ENCODE data around the gene SCAANT1.

Gene SCAANT1

GRCh38 chr3:63955036-63955650, 43.0 kb upstream of the SCAANT1 start:
- peaks cover 27% of the 10 kb centered on the region for H3K4me1 Mint-ChIP-seq

GRCh38 chr3:63954182-63954581, 42.0 kb upstream of the SCAANT1 start:
- Mint-ChIP-seq H3K9me3 (no peaks in the 10 kb centered on the region), H3K4me1 (peaks cover 24% of the 10 kb centered on the region), H3K27ac (peak overlapping the region in 1 of 3 experiments; percentile 52), H3K36me3 (ENCODE audit: low read depth) (peaks cover 13% of the 10 kb centered on the region), H3K27me3 (ENCODE audit: low read depth) (no peaks in the 10 kb centered on the region), H3K4me3 (no peak overlapping the region)
- TF ChIP-seq, protein P1, sequence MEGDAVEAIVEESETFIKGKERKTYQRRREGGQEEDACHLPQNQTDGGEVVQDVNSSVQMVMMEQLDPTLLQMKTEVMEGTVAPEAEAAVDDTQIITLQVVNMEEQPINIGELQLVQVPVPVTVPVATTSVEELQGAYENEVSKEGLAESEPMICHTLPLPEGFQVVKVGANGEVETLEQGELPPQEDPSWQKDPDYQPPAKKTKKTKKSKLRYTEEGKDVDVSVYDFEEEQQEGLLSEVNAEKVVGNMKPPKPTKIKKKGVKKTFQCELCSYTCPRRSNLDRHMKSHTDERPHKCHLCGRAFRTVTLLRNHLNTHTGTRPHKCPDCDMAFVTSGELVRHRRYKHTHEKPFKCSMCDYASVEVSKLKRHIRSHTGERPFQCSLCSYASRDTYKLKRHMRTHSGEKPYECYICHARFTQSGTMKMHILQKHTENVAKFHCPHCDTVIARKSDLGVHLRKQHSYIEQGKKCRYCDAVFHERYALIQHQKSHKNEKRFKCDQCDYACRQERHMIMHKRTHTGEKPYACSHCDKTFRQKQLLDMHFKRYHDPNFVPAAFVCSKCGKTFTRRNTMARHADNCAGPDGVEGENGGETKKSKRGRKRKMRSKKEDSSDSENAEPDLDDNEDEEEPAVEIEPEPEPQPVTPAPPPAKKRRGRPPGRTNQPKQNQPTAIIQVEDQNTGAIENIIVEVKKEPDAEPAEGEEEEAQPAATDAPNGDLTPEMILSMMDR (IDR thresholded peaks at IDR 0.05; ENCODE audit: unreplicated experiment in 3 of 3) = no peak

More at GRCh38 chr3:63955036-63955650, 43.0 kb upstream of the SCAANT1 start:
- Mint-ChIP-seq H3K9me3 (no peaks in the 10 kb centered on the region), H3K27ac (peak overlapping the region; percentile 41 to 75 (median 68)), H3K4me3 (no peak overlapping the region), H3K27me3 (ENCODE audit: low read depth) (no peaks in the 10 kb centered on the region), H3K36me3 (ENCODE audit: low read depth) (peaks cover 13% of the 10 kb centered on the region)
- TF ChIP-seq, protein P1 (IDR thresholded peaks at IDR 0.05; ENCODE audit: unreplicated experiment in 3 of 3) = no peak

DNA sequence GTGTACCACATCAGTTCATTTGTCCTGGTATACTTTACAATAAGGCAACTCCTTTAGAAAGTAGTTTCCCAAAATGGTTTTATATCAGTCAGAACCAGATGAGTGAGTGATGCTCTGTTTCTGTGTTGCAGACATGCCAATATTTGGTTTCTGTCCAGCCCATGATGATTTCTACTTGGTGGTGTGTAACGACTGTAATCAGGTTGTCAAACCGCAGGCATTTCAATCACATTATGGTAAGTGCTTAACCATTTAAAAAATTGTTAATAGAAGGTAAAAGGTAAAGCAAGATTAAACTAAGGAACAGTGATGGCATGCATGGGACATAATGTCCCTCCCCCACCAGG, 40.0 kb upstream of the SCAANT1 start:
- Mint-ChIP-seq H3K4me1 (peaks cover 30% of the 10 kb centered on the region), H3K27me3 (ENCODE audit: low read depth) (no peaks in the 10 kb centered on the region), H3K36me3 (ENCODE audit: low read depth) (peaks cover 13% of the 10 kb centered on the region), H3K4me3 (no peak overlapping the region), H3K9me3 (no peaks in the 10 kb centered on the region), H3K27ac (no peak overlapping the region)
- TF ChIP-seq, protein P1 (IDR thresholded peaks at IDR 0.05; ENCODE audit: unreplicated experiment in 3 of 3) = no peak

GRCh38 chr3:63951492-63952247, 39.5 kb upstream of the SCAANT1 start:
- H3K4me3 Mint-ChIP-seq = no peak overlapping the region
- H3K27ac Mint-ChIP-seq = no peak overlapping the region
- no peaks in the 10 kb centered on the region for H3K9me3 Mint-ChIP-seq
- H3K27me3 Mint-ChIP-seq (ENCODE audit: low read depth) = no peaks in the 10 kb centered on the region
- H3K36me3 Mint-ChIP-seq (ENCODE audit: low read depth) = peaks cover 13% of the 10 kb centered on the region
- H3K4me1 Mint-ChIP-seq = peaks cover 30% of the 10 kb centered on the region
- TF ChIP-seq, protein P1 (IDR thresholded peaks at IDR 0.05; ENCODE audit: unreplicated experiment in 3 of 3) = no peak

DNA sequence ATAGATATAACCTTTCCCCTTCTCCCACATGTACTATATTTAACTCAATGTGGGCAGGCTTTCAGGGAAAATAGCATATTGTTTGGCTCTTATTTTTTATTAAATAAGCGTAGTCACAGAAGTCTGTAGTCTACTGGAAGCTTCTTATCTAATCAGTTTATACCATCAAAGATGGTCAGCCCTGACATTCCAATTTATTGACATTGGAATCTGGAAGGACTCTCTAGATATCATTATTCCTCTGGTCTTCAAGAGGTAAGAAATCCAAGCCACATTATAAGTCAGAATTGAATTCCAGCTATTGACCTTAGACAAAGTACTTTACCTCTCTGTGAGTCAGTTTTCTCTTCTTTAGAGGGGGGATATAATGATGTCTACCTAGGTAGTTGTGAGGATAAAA, 38.5 kb upstream of the SCAANT1 start:
- Mint-ChIP-seq H3K36me3 (ENCODE audit: low read depth) (peaks cover 14% of the 10 kb centered on the region), H3K9me3 (no peaks in the 10 kb centered on the region), H3K27ac (no peak overlapping the region), H3K4me3 (no peak overlapping the region), H3K4me1 (peaks cover 34% of the 10 kb centered on the region), H3K27me3 (ENCODE audit: low read depth) (no peaks in the 10 kb centered on the region)
- TF ChIP-seq, protein P1 (IDR thresholded peaks at IDR 0.05; ENCODE audit: unreplicated experiment in 3 of 3) = no peak

DNA sequence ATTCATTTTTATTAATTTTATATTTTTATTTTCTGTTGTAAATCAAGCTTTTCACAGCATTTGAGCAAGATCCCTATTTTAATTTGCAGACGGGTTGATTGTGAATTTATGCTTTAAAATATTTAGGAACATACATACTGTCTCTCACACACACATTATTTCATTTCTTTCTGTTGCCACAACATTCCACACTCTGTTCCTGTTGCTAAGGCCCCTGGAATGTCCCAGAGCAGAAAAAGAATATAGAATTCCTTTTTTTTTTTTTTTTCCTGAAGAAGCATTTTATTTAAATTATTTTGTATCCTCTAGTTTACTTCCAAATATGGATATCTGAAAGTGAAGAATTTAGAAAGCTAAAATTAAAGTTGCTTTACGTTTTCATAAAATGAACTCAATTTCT, 36.8 kb upstream of the SCAANT1 start:
- peaks cover 41% of the 10 kb centered on the region for H3K4me1 Mint-ChIP-seq
- H3K27ac Mint-ChIP-seq = no peak overlapping the region
- H3K27me3 Mint-ChIP-seq (ENCODE audit: low read depth) = no peaks in the 10 kb centered on the region
- peaks cover 14% of the 10 kb centered on the region for H3K36me3 Mint-ChIP-seq (ENCODE audit: low read depth)
- H3K9me3 Mint-ChIP-seq = no peaks in the 10 kb centered on the region
- no peak overlapping the region for H3K4me3 Mint-ChIP-seq
- TF ChIP-seq, protein P1 (IDR thresholded peaks at IDR 0.05; ENCODE audit: unreplicated experiment in 3 of 3) = no peak
